ENCODE results near the gene DPYD. TPM values are rescaled to one million over a fixed set of nuclear protein-coding genes. Genes with fewer than 3 reads are reported as not detected.

DPYD gene
- polyA plus RNA-seq, 10 donors, result 5.3 to 11.2 (median 7.3) TPM

DNA sequence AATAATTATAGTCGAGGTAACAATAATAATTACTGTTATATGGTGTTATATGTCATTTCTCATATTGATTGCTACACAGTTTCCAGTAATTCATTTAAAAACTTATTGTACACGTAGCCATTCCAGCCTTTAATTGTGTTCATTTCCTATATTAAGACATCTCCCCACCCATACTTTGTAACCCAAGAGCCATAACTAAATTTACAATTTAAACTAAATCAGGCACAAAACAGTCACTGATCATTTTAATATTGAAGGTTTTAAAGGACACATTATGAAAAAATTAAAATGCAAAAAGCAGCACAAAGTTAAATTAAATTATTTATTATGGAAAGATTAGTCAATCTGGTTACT lies 487.0 kb downstream of the DPYD start:
- no peak for DNase-seq

DNA sequence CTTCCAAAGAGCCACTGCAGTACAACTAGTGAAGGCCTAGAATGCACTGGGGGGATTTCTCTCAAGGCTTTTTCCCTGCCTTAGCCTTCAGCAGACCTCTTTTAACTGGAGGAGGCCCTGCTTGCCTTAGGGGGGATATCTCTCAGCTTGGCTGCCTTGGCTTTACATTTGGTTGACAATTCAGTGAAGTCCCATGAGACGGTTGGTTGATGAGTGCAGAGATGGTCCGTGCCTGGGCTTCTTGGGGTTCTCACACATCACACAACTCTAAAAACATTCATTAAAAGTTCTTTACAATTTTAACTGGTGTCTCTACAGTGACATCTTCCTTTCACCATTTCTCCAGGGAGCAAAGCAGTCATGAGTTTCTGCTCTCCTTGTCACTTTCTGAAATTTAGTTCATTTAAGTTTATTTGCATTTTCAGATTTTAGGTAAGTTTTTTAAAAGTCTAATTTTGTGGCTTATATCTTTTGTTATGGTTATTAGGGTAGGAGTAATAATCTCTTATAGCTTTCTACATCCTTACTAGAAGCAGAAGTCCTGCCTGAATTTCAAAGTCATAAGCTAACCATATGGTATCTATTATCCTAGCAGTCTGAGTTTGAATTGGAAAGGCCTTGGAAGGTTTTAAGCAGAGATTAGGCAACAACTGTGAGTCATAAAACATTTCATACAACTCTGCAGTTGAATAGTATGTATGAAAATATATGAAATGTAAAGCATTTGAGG lies 487.6 kb downstream of the DPYD start:
- DNase-seq, result peak; percentile 54 to 87 (median 84)

DNA sequence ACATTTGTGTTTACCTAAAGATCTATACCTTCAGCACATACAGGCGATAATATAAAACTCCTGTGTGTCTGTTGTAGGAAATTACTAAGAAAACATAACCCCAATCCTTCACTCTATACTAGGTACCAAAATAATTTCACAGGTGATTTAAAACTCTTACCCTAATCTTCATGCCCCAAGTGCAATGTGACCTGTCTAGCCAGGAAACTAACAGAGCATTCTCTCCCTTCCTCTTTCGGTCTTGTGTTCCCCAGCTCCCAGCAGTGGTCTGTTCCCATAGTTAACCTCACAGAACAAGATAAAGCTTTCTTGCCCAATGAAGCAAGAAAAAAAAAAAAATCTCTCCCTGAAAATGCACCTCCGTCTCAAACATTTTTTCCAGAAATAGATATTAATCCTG lies 493.5 kb downstream of the DPYD start:
- DNase-seq, result no peak

DNA sequence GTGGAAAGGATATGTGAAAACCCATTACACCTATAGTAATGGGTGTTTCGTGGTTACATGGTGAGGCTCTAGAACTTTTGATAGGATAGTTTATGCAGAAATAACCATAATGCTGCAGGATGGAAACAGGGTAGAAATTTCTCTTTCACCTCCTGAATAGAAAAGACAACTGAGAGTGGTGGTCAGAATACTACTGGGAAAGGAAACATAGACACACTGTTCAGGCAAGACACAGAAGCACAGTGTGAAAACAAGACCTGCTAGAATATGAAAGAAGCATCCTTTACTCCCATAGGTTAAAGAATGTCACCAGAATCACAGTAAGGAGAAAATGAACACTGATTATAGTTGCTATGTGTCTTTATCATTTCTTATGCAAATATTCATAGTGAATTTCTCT lies 496.6 kb downstream of the DPYD start:
- DNase-seq, result no peak

- no peak for DNase-seq
Observed at GRCh38 chr1:97423403-97423802, 497.4 kb downstream of the DPYD start.

DNA sequence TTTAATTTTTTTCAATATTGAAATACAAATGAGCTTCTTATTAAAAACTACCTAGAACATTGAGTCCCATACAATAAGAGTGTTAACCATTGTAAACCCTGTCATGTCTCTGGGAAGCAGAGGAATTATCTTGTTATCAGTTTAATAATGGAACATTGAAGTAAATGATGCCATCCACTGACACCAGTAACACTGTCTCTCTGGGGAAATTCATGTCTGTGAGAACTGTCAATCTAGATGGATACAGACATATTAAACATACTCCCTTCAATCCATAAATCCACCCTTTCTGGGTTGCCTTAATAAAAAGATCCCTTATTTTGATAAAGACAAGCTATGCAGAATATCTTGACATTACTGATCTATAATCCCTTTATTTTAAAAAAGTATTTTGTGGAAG lies 503.2 kb downstream of the DPYD start:
- no peak for DNase-seq

GRCh38 chr1:97414682-97415312 lies 506.0 kb downstream of the DPYD start:
- DNase-seq, result no peak

DNA sequence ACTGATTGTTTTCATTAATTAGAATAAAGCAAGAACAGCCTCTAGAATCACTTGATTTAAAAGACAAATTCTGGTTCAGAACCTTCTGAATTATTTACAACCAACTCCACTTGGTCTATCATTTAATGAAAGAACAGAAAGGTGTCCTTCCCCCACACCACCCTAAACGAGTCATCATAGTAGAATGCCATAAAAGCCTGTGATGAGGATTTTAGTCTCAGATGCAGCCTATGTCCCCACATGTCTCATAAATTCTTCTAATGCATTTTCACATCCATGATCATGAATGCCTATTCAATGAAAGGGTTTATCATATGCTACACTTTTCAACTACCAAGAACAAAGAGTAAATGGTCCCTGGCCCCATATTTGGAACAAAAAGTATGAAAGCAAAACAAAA lies 508.1 kb downstream of the DPYD start:
- DNase-seq, result no peak

- DNase-seq, result no peak
Observed at GRCh38 chr1:97412166-97412565, 508.7 kb downstream of the DPYD start.

DNA sequence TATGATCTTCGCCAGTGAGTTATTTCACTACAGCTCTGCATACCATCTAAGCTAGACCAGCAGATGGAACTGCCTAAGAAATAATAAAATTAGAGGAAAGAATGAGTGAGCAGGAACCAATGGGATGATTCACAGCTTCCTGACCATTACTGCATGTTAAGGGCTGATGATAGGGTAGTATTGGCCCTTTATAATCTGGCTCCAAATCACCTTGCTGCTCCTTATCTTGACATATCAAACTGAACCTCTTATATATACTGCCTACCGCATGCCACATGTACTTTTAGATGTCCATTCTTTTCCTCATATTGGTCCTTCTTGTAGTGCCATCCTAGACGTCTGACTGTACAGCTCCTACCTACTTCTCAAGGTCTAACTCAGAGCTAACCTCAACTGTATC lies 524.4 kb downstream of the DPYD start:
- peak in 1 of 3 donors; percentile 7 for DNase-seq

DNA sequence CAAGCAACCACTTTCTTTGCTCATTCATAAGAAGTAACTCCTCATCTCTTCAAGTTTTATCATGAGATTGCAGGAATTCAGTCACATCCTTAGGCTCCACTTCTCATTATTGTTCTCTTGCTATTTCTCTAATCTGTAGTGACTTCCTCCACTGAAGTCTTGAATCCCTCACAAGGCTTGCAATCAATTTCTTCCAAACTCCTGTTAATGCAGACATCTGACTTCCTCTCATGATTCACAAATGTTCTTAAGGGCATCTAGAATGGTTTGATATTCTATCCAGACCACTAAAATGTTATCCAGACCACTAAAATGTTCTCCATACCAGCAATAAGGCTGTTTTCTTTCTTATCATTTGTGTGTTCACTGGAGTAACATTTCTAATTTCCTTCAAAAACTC lies 528.1 kb downstream of the DPYD start:
- DNase-seq, result no peak

DNA sequence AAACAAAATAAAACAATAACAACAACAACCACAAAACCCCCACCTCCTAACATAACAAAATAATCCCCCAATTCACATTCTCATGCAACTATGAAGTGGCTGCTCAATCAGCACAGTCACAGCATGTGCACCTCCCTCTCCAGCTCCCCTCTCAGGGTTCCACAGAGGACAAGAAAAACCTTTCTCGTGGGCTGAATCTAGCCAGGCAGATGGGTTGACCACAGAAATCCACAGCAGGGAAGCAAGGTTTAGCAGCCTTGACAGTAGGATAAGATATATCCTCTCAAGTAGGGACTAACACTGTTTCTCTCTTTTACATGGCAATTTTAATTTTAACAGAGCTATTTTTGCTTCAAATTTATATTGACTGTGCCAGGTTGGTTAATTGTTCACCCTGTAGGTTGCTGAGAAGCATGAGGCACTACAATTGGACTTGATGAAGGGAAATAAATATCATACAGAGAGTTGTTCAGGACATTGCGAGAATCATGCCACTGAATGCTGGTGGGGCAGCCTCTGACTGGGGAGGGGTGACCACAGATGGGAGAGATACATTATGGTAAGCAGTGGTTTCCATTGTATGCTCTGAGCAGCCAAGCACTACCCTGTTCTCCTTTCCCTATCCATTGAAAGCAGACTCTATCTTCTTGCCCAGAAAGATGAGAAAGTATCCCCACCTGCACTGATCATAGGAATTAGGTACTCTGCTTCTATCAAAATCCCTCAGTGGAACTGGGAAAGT lies 535.1 kb downstream of the DPYD start:
- DNase-seq, result no peak

DNA sequence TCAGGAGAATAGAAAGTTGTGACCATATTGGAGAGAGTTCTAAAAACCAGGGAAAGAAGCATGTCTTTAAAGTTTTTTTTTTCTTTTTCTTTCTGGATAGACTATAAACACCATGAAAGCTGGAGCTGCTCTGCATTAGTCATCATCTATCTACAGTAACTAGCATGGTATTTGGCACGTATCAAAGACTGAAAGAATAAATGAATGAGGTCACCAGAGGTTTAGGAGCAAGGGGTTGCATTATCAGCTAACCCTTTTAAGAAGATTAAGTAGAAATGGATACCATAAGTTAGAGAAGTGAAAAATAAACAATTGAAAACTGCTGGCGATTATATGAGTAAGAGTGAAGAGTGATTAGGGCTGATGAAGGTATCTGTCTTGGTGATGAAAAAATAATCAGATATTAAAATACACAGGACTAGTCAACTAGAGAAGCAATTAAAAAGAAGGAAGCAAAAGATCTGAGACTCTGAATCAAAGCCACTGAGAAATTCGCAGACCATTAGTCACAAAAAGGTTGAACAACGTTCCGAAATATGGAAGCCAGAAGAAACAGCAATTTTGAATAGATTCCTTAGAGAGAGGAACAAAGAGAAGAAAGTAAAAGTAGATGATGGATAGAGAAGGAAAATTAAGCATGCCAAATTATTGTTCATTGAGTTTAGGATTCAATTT lies 536.4 kb downstream of the DPYD start:
- DNase-seq, result peak in 1 of 3 donors; percentile 80

DNA sequence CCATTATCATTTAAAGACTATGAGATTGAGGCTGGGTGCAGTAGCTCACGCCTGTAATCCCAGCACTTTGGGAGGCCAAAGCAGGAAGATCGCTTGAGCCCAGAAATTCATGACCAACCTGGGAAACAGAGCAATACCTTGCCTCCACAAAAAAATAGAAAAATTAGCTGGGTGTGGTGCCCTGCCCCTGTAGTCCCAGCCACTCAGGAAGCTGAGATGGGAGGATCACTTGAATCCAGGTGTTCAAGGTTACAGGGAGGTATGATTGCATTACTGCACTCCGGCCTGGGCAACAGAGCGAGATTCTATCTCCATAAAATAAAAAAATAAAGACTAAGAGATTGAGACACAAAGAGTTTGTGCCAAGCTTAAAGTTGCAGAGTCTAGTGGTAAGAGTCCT lies 537.0 kb downstream of the DPYD start:
- DNase-seq, result no peak

DNA sequence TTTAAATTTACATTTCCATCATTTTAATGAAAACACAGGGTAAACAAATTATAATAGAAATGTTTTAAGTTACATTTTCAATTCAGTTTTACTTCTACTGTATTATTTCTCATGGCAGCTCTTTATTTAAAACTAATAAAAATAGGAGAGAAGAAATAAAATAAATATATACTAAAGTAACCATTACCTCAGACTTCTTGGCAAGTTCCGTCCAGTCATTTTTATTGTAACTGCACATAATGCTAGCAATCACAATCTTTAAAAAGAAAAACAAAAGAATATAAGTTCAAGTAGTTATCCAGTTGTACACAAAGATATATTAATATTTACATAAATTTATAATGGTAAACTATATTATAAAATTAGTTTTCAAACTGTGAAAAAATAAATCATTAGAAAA lies 538.6 kb downstream of the DPYD start:
- DNase-seq, result no peak

DNA sequence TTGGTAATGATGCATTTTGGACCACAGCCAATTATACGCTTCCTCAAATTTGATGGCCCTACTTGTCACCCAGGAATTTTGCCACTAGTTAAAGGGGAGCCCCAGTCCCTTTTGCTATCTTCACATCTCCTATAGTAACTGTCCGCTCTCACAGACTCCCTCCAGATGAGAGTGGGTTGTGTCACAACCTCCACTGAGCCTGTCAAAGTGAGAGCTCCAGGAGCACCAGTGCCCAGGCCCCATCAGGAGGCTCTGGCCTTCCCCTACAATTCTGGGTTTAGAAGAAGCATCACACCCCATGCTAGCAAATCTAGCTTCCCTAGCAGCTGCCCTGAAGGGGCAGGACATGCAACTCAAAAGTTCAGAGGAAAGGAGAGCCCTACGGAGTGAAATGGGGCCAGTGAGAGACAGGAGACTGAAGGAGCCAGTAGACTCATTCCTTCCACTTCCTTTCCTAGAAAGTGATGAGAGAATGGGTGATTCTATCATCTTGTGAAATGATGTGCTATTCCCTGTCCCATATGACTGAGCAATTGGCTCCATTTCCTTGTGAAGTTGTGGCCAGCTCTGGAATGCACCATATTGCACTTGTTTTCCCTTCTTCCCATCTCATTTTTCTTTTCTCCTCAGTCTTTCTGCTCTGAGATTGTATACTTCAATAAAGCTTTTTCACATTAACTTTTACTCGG lies 541.3 kb downstream of the DPYD start:
- DNase-seq, result peak; percentile 30 to 81 (median 33)

DNA sequence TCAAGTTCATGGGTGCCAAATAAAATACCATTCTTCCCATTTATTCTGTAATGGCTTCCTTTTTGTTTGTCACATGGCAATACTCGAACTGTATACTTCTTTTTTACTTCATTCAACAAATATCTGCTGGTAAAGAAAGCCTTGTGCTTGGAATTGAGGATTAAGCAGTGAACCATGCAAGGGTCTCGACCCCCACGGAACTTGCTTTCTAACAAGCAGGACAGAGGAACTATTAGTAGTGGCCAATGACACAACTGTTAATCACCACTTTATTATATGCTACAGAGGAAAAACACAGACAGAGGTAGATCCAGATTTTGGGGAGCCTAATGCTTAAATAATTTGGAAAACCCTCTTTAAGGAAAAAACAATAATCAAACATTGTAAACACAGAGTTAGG lies 542.2 kb downstream of the DPYD start:
- DNase-seq, result no peak

DNA sequence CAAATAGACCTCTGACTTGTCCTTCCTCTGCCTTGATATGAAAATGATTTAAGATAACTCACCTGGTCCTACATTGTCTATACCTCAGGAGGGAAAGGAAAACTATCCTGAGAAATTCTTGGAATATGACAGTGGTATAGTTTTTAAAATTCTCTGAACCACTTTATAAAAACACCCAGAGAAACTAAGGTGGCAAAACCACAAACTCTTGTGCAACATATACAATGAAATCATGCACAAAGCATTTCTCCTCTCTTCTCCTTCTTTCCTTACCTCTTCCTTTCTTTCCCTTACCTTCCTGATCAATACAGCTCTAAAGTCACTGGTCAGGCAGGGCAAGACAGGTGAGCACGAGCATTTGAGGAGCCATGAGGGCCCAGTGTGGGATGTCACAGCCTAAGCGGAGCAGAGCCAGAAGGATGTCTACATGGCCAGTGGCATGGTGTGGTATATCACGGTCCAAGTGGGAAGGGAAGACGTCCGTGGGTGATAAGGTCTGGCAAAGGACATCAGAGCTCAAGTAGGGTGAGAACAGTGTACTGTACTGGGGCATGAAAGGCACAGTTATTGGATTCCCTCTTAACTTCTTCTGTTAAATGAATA lies 543.3 kb downstream of the DPYD start:
- no peak for DNase-seq

DNA sequence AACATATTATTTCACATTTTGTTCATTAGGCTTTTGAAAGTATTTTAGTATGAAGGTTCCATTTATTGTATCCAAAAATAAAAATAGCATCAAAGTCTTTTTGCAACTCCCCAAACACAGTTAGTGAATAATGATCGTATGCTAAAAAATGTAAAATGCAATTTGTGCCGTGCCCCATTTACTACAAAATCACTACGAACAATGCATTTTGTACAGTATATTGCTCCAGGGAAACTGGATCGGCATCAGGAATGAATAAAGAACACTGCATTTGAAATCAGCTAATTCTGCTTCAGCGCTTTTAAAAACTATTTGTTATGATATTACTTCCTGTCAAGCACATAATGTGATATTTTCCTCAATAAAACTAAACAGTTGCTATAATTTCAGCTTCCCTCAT lies 547.8 kb downstream of the DPYD start:
- DNase-seq, result no peak

- no peak for DNase-seq
Observed at GRCh38 chr1:97372531-97372930, 548.3 kb downstream of the DPYD start.

DNA sequence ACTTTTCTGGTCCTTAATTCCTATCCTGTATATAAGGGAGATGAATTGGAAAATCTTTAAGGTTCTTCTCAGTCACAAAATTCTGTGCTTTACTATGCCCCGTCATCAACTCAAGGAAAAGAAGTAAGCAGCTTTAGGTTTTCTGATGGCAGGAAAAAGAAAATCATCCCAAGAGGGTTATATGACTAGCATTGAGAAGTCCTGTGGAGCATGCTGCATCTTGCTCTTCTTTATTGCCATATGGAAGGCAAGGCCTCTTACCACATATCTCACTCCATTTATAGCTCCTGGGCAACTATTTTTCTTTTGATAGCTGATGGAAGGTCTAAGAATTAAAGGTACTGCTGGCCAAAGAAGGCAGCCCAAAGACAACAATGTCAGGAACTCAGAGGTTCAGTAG lies 552.5 kb downstream of the DPYD start:
- no peak for DNase-seq

DNA sequence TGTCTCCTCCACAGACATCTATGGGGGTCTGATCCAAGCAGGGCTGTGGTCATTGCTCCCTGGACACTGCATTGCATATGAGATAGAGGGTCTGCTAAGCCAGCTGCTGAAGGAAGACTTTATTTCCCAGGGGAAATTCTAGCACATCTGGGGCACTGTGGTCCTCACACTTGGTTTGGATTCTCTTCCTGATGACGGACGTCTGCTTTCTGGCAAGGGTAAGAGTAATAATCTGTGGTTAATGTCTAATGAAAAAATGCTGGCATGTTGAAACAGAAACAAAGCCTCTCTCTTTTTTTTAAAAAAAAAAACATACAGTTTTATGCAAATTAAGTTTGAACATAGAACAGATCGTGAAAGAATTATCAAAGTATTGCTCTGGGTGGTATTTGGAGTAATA lies 553.9 kb downstream of the DPYD start:
- DNase-seq, result peak in 1 of 3 donors; percentile 27

All from muscle of back (tissue), 11 donors.